Esophagus muscularis mucosa (tissue), 4 donors: Measurements from ENCODE around the gene ASIC2. TPM values are rescaled to one million over a fixed set of nuclear protein-coding genes. Genes with fewer than 3 reads are reported as not detected.

ENCODE experiments used
- DNase-seq: peaks from one replicate; pipeline ENCODE4 v3.0.0-alpha.2; 2017; ENCODE audit errors: extremely low spot score
- H3K27ac ChIP-seq, 4 donors: fragments of 200-600 bp; sonication (generic); replicated peaks in 1 of 4; 1 replicate in 3 of 4; 2 replicates in 1 of 4; pipeline ENCODE4 v1.5.1; 2016 to 2019; ENCODE audit warnings: mild to moderate bottlenecking in 1 of 4
- H3K27me3 ChIP-seq, 4 donors: fragments of 200-600 bp; sonication (generic); one replicate each; pipeline versions ENCODE4 v1.5.1 to v1.6.0; 2016 to 2019
- H3K36me3 ChIP-seq, 4 donors: fragments of 200-600 bp; sonication (generic); one replicate each; pipeline ENCODE4 v1.5.1; 2016 to 2019
- H3K4me1 ChIP-seq, 4 donors: fragments of 200-600 bp; sonication (generic); one replicate each; pipeline ENCODE4 v1.5.1; 2016 to 2019
- H3K4me3 ChIP-seq, 4 donors: fragments of 200-600 bp; sonication (generic); 1 replicate in 2 of 4; 2 replicates in 2 of 4; pipeline ENCODE4 v1.5.1; 2016 to 2019; ENCODE audit warnings: mild to moderate bottlenecking in 4 of 4, moderate library complexity in 1 of 4
- H3K9me3 ChIP-seq, 4 donors: fragments of 200-600 bp; sonication (generic); 1 replicate in 3 of 4; 2 replicates in 1 of 4; pipeline ENCODE4 v1.5.1; 2016 to 2019
- EP300 ChIP-seq: sonication (generic); formaldehyde crosslinking; IDR thresholded peaks from one replicate; pipeline ENCODE4 v1.6.1; 2017; ENCODE audit warnings: antibody characterized with exemption
- POLR2A ChIP-seq: fragments of 450-650 bp; IDR thresholded peaks from one replicate; pipeline ENCODE4 v1.6.1; 2017; ENCODE audit warnings: antibody characterized with exemption, moderate library complexity, mild to moderate bottlenecking, low read depth
- POLR2AphosphoS5 ChIP-seq, 2 donors: sonication (generic); formaldehyde crosslinking; IDR thresholded peaks; one replicate each; pipeline ENCODE4 v1.6.1; 2017; ENCODE audit warnings: antibody characterized with exemption in 2 of 2
- WGBS: methylation state at CpG from one replicate; pipeline ENCODE4 v1.1.5; 2018; 5-methylcytosine and 5-hydroxymethylcytosine counted together
- intact Hi-C: fragments of 100-400 bp; cut with DNase I; formaldehyde crosslinking; loops from one replicate; pipeline ENCODE4 v1.15.1; 2023
- total RNA-seq, 4 donors: library from RNA; depleted of rRNA; stranded (reverse); fragments of >200 nt; gene quantifications; one replicate each; pipeline versions ENCODE4 v1.1.0 to v1.2.1, GENCODE V29; 2016
- TF ChIP-seq, protein P1 (sequence below), 3 experiments: fragments of 200-600 bp in 2 of 3; fragments of 450-650 bp in 1 of 3; sonication (generic) in 2 of 3; IDR thresholded peaks; one replicate each; pipeline ENCODE4 v1.5.1; 2017 to 2019; ENCODE audit warnings: antibody characterized with exemption in 3 of 3, mild to moderate bottlenecking in 2 of 3, moderate library complexity in 1 of 3

Gene ASIC2
- total RNA-seq, 4 donors from 2014 or later: 0.13 TPM; not detected in 3

DNA sequence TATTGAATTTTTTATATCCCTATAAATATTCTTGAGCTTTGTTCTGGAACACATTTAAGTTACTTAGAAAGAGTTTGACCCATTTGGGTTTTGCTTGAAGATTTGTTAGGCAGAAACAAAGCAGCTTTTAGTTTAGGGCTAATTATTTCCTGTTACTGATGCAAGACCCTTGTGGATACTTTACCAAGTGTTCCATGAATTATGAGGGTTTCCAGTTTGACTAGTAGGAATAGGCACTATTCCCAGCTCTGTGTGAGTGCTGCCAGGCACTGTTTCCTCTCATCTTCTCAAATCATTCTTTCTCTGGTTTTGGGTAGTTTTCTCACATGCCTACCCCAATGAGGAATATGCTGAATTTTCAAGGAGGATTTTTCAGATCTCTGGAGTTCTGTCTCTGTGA lies 221.4 kb downstream of the ASIC2 start:
- H3K4me1 ChIP-seq: no peaks in the 10 kb centered on the region
- H3K27ac ChIP-seq: no peak overlapping the region
- intact Hi-C loops: no loop called here
- H3K9me3 ChIP-seq: no peaks in the 10 kb centered on the region
- no peak overlapping the region for H3K4me3 ChIP-seq
- no peaks in the 10 kb centered on the region for H3K36me3 ChIP-seq
- no peak for DNase-seq
- H3K27me3 ChIP-seq: peaks cover 0 to 5% (median 0%) of the 10 kb centered on the region in 4 donors
- TF ChIP-seq POLR2AphosphoS5 (IDR thresholded peaks at IDR 0.05) (no peak), POLR2A (no peak), EP300 (no peak)
- TF ChIP-seq, protein P1, sequence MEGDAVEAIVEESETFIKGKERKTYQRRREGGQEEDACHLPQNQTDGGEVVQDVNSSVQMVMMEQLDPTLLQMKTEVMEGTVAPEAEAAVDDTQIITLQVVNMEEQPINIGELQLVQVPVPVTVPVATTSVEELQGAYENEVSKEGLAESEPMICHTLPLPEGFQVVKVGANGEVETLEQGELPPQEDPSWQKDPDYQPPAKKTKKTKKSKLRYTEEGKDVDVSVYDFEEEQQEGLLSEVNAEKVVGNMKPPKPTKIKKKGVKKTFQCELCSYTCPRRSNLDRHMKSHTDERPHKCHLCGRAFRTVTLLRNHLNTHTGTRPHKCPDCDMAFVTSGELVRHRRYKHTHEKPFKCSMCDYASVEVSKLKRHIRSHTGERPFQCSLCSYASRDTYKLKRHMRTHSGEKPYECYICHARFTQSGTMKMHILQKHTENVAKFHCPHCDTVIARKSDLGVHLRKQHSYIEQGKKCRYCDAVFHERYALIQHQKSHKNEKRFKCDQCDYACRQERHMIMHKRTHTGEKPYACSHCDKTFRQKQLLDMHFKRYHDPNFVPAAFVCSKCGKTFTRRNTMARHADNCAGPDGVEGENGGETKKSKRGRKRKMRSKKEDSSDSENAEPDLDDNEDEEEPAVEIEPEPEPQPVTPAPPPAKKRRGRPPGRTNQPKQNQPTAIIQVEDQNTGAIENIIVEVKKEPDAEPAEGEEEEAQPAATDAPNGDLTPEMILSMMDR (IDR thresholded peaks at IDR 0.05): no peak

GRCh38 chr17:33057564-33057963 lies 235.5 kb downstream of the ASIC2 start:
- no peak for DNase-seq
- H3K4me1 ChIP-seq: peaks cover 0 to 5% (median 0%) of the 10 kb centered on the region in 4 donors
- H3K4me3 ChIP-seq: no peak overlapping the region
- 78% methylated on average over 2 of the region's 2 CpGs for whole genome bisulfite sequencing
- no peak overlapping the region for H3K27ac ChIP-seq
- peaks cover 0 to 4% (median 0%) of the 10 kb centered on the region in 4 donors for H3K9me3 ChIP-seq
- intact Hi-C loops: no loop called here
- H3K36me3 ChIP-seq: no peaks in the 10 kb centered on the region
- no peak for TF ChIP-seq POLR2A
- no peak for TF ChIP-seq EP300
- TF ChIP-seq, protein P1 (IDR thresholded peaks at IDR 0.05): no peak
- no peak for TF ChIP-seq POLR2AphosphoS5 (IDR thresholded peaks at IDR 0.05)
- H3K27me3 ChIP-seq: peaks cover 0 to 15% (median 0%) of the 10 kb centered on the region in 4 donors

GRCh38 chr17:33056399-33057146 lies 236.5 kb downstream of the ASIC2 start:
- WGBS: 69% methylated on average over 4 of the region's 4 CpGs
- H3K27me3 ChIP-seq: peaks cover 0 to 25% (median 0%) of the 10 kb centered on the region in 4 donors
- peaks cover 0 to 4% (median 0%) of the 10 kb centered on the region in 4 donors for H3K9me3 ChIP-seq
- no peaks in the 10 kb centered on the region for H3K36me3 ChIP-seq
- H3K4me3 ChIP-seq: no peak overlapping the region
- DNase-seq: no peak
- intact Hi-C loops: no loop called here
- TF ChIP-seq POLR2AphosphoS5 (IDR thresholded peaks at IDR 0.05): no peak
- no peak for TF ChIP-seq EP300
- no peak for TF ChIP-seq POLR2A
- TF ChIP-seq, protein P1 (IDR thresholded peaks at IDR 0.05): no peak
- no peak overlapping the region for H3K27ac ChIP-seq
- H3K4me1 ChIP-seq: peaks cover 0 to 5% (median 0%) of the 10 kb centered on the region in 4 donors

GRCh38 chr17:33055746-33056145 lies 237.3 kb downstream of the ASIC2 start:
- DNase-seq: no peak
- 72% methylated on average over 9 of the region's 9 CpGs for WGBS
- TF ChIP-seq POLR2AphosphoS5 (IDR thresholded peaks at IDR 0.05): no peak
- TF ChIP-seq, protein P1 (IDR thresholded peaks at IDR 0.05): no peak
- TF ChIP-seq POLR2A: no peak
- TF ChIP-seq EP300: no peak
- Histone ChIP-seq H3K4me1 (peaks cover 0 to 5% (median 0%) of the 10 kb centered on the region in 4 donors), H3K9me3 (peaks cover 0 to 4% (median 0%) of the 10 kb centered on the region in 4 donors), H3K4me3 (no peak overlapping the region), H3K27me3 (peaks cover 0 to 32% (median 0%) of the 10 kb centered on the region in 4 donors), H3K36me3 (no peaks in the 10 kb centered on the region), H3K27ac (no peak overlapping the region)
- intact Hi-C loops: no loop called here
